AG04449 (cell line): Measurements from ENCODE around the gene PGM2L1.

Experiments
- CTCF ChIA-PET: fragments of 350-600 bp; formaldehyde crosslinking; extraction: SDS; loops from one replicate; lab custom pipeline; 2021; ENCODE audit warnings: antibody characterized with exemption; lab: Yijun Ruan, JAX
- POLR2A ChIA-PET: fragments of 400-600, 350-600 bp; formaldehyde crosslinking; extraction: SDS; loops from one replicate; lab custom pipeline; 2020; ENCODE audit warnings: antibody characterized with exemption, inconsistent platforms; lab: Yijun Ruan, JAX
- DNase-seq: peaks from one replicate; pipeline ENCODE4 v3.0.0-alpha.2; 2010; ENCODE audit warnings: low read depth, low spot score
- H3K4me3 ChIP-seq: 2 replicates; pipeline ENCODE4 v1.5.1; 2011; ENCODE audit warnings: low read depth, mild to moderate bottlenecking, control low read depth, low read length
- CTCF ChIP-seq: IDR thresholded peaks from one replicate; pipeline ENCODE4 v1.5.1; 2011; ENCODE audit warnings: mild to moderate bottlenecking, moderate library complexity, low read length, control low read depth, inconsistent platforms; ENCODE audit not compliant: insufficient read depth; ENCODE audit errors: missing control alignments

PGM2L1 gene

GRCh38 chr11:74357449-74357848 is 40.8 kb downstream of the PGM2L1 start:
- no peak for TF ChIP-seq CTCF
- ChIA-PET CTCF (interaction anchor here (1.5 kb wide), 1 partner anchor 32 kb away, joined by 7 read pairs; no protein-coding TSS in a partner anchor), POLR2A (interaction anchor here (0.9 kb wide), 1 partner anchor 9 kb away, joined by 4 read pairs; no protein-coding TSS in a partner anchor)
- DNase-seq: no peak
- H3K4me3 ChIP-seq: no peak overlapping the region

- DNase-seq: no peak
- TF ChIP-seq CTCF: no peak
- ChIA-PET POLR2A (no interaction called here), CTCF (interaction anchor here (1.0 kb wide), 1 partner anchor 14 kb away, joined by 4 read pairs; no protein-coding TSS in a partner anchor)
- no peak overlapping the region for H3K4me3 ChIP-seq
Measured at GRCh38 chr11:74355626-74356025, 42.6 kb downstream of the PGM2L1 start.

- ChIA-PET CTCF (interaction anchor here (0.6 kb wide), 1 partner anchor 95 kb away, joined by 3 read pairs; no protein-coding TSS in a partner anchor), POLR2A (no interaction called here)
- no peak for TF ChIP-seq CTCF
- DNase-seq: no peak
- H3K4me3 ChIP-seq: no peak overlapping the region
Measured at GRCh38 chr11:74354036-74354435, 44.2 kb downstream of the PGM2L1 start.

GRCh38 chr11:74347381-74347780 is 50.9 kb downstream of the PGM2L1 start:
- CTCF ChIA-PET: interaction anchor here (1.1 kb wide), 1 partner anchor 42 kb away, joined by 3 read pairs; no protein-coding TSS in a partner anchor

GRCh38 chr11:74345420-74345819 is 52.8 kb downstream of the PGM2L1 start:
- DNase-seq: no peak
- no peak overlapping the region for H3K4me3 ChIP-seq
- ChIA-PET CTCF (no interaction called here), POLR2A (no interaction called here)
- no peak for TF ChIP-seq CTCF

More at GRCh38 chr11:74347381-74347780, 50.9 kb downstream of the PGM2L1 start:
- TF ChIP-seq CTCF: no peak
- DNase-seq: no peak
- POLR2A ChIA-PET: no interaction called here
- H3K4me3 ChIP-seq: no peak overlapping the region

GRCh38 chr11:74341921-74342320 is 56.3 kb downstream of the PGM2L1 start:
- no peak for TF ChIP-seq CTCF
- ChIA-PET CTCF (interaction anchor here (1.1 to 1.4 kb wide), 2 partner anchors 14 to 20 kb away, joined by 4 to 5 read pairs; no protein-coding TSS in a partner anchor), POLR2A (no interaction called here)
- no peak overlapping the region for H3K4me3 ChIP-seq
- DNase-seq: no peak
